PFSK-1 (cell line): ENCODE measurements around the gene ABHD16A.
A peak's percentile ranks its signal among the peaks of the same experiment; 100 is the strongest.

Experiments
- FOXP2 ChIP-seq: optimal IDR thresholded peaks from 2 replicates; pipeline ENCODE3; 2011; ENCODE audit warnings: borderline replicate concordance, control low read depth, inconsistent platforms; ENCODE audit not compliant: insufficient read depth; ENCODE audit errors: extremely low read length, extremely low read depth
- POLR2AphosphoS5 ChIP-seq: IDR thresholded peaks from 2 replicates; pipeline ENCODE4 v1.6.1; 2012; ENCODE audit warnings: low read depth, mild to moderate bottlenecking, control low read depth, low read length, moderate library complexity
- SIN3A ChIP-seq: IDR thresholded peaks from 2 replicates; pipeline ENCODE4 v1.6.1; 2012; ENCODE audit warnings: mild to moderate bottlenecking, low read length, moderate library complexity, borderline replicate concordance; ENCODE audit not compliant: insufficient read depth
- TAF1 ChIP-seq: IDR thresholded peaks from 2 replicates; pipeline ENCODE4 v1.6.1; 2012; ENCODE audit warnings: low read length, control low read depth, borderline replicate concordance; ENCODE audit not compliant: insufficient read depth
- TF ChIP-seq, protein P1 (sequence below), 2 experiments: IDR thresholded peaks; 2 replicates each; pipeline versions ENCODE4 v1.6.1 to v1.8.0; 2011 to 2012; ENCODE audit warnings: low read depth in 2 of 2, low read length in 2 of 2, control low read depth in 1 of 2, inconsistent platforms in 1 of 2, mild to moderate bottlenecking in 1 of 2, moderate library complexity in 1 of 2; ENCODE audit not compliant: insufficient read depth in 1 of 2

Gene ABHD16A

DNA sequence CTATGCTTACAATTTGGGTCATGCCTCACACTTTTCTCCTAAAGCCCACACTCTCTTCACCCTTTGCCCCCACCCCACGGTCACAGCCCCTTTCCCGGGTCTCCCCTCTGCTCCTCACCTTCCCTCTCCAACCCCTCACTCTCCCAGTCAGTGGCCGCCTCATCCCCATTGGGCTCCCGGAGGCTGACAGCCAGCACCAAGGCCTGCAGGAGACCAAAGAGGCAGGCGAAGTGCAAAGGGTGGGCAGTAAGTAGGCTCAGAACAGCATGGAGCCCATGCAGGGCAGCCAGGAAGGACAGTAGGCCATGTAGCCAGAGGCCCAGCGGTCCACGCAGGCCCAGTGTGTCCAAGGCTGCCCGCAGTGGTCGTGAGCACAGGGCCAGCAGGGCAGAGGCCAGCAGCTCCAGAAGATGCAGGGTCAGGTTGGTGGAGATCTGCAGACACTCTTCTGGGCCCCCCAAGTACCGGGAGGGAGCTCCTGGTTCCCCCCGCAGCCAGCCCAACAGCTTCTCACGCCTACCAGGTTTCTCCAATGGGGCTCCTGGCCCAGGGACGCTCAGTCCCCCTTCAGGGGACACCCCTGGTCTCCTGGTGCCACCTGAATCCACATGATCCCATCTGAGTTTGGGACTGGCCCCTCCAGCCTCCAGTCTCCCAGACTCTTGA is 44.0 kb downstream of the ABHD16A start:
- no peak for TF ChIP-seq FOXP2
- TF ChIP-seq, protein P1, sequence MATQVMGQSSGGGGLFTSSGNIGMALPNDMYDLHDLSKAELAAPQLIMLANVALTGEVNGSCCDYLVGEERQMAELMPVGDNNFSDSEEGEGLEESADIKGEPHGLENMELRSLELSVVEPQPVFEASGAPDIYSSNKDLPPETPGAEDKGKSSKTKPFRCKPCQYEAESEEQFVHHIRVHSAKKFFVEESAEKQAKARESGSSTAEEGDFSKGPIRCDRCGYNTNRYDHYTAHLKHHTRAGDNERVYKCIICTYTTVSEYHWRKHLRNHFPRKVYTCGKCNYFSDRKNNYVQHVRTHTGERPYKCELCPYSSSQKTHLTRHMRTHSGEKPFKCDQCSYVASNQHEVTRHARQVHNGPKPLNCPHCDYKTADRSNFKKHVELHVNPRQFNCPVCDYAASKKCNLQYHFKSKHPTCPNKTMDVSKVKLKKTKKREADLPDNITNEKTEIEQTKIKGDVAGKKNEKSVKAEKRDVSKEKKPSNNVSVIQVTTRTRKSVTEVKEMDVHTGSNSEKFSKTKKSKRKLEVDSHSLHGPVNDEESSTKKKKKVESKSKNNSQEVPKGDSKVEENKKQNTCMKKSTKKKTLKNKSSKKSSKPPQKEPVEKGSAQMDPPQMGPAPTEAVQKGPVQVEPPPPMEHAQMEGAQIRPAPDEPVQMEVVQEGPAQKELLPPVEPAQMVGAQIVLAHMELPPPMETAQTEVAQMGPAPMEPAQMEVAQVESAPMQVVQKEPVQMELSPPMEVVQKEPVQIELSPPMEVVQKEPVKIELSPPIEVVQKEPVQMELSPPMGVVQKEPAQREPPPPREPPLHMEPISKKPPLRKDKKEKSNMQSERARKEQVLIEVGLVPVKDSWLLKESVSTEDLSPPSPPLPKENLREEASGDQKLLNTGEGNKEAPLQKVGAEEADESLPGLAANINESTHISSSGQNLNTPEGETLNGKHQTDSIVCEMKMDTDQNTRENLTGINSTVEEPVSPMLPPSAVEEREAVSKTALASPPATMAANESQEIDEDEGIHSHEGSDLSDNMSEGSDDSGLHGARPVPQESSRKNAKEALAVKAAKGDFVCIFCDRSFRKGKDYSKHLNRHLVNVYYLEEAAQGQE (IDR thresholded peaks at IDR 0.05; ENCODE audit: insufficient read depth in 1 of 2, low read depth in 2 of 2, low read length in 2 of 2): no peak
- no peak for TF ChIP-seq TAF1
- TF ChIP-seq SIN3A: no peak
- TF ChIP-seq POLR2AphosphoS5: no peak; the same call in 1 of the 2 replicates

DNA sequence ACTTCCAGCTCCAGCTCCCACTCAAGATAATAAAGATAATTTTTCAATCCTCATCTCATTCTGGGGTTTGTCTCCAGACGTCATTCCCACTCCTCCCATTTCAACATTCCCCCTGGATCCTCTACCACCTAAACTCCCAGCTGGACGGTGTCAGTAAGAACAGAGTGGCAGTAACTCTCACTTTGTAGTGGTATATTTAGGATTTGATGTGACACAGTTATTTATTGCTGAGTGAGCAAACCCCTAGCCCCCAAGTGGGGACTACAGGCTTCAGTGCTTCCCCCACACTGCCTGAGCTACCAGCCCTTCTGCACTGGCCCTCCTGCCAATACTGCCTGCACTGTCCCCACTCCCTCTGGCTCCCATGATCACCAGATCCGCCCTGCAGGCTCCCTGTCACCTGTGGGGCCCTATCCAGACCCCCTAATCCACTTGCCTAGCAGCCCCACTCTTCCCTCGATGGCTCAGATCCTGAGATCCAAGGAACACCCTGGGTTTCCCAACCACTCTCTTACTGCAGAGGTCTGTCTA is 44.9 kb downstream of the ABHD16A start:
- TF ChIP-seq FOXP2: no peak
- TF ChIP-seq POLR2AphosphoS5: no peak
- TF ChIP-seq, protein P1 (IDR thresholded peaks at IDR 0.05; ENCODE audit: insufficient read depth in 1 of 2, low read depth in 2 of 2, low read length in 2 of 2): no peak
- TF ChIP-seq TAF1: no peak
- TF ChIP-seq SIN3A: no peak

DNA sequence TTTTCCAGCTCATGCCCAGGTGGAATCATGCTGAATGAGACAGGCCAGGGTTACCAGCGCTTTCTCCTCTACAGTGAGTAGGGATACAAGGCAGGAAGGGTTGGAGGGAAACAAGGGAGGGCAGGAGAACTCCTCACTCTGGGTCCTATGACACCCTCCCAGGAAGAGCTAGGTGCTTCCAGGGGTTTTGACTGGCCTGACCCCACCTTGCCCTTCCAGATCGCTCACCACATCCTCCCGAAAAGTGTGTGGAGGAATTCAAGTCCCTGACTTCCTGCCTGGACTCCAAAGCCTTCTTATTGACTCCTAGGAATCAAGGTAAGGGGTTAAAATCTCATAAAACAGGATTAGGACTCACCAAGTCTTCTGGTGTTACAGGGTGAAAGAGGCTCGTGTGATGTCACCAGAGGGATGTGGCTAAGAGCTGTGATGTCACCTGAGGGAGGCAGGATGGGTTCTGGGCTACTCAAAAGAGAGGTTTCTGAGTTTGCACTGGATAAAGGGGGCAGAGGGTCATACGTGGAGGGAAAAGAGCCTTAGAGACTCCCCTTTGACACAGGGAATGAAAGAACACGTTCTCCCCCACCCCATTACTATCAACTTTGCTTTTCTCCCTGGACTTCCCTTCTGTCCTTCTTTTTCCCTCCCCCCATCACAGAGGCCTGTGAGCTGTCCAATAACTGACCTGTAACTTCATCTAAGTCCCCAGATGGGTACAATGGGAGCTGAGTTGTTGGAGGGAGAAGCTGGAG is 45.5 kb downstream of the ABHD16A start:
- TF ChIP-seq, protein P1 (IDR thresholded peaks at IDR 0.05; ENCODE audit: insufficient read depth in 1 of 2, low read depth in 2 of 2, low read length in 2 of 2): peak in 1 of 2 experiments; percentile 46; a peak in 1 of 4 replicates
- no peak for TF ChIP-seq TAF1

DNA sequence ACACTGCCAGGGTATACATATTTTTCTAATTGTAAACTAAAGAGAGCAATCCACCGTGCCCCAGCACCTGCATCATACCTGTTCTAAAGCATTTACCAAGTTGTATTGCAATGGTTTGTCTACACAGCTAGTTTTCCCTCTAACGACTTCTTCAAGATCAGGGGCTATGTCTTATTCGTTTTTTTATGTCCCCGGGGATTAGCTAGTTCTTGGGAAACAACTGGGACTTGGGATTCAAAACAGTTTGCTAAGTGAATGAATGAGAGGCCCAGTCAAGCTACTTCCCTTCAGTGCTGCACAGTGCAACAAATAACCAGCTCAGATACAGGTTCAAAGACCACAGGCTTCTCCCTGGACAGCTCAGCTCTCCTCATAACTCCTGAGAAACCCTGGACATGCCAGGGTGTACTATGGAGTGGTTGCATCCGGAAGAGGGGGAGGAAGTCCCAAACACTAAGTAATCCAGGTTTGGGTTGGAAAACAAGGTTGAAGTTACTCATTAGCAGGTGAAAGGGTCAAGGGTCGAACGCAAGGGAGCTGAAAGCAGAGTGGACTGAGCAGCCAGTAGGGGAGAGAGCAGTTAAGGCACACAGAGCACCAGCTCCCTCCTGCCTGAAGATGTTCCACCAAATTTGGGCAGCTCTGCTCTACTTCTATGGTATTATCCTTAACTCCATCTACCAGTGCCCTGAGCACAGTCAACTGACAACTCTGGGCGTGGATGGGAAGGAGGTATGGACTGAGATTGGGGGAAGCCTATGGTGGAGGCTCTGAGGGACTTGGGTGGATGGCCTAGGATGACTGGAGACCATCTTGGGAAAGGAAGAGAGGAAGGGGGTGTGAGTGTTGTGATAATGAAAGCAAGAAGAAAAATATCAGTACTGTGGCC is 47.5 kb downstream of the ABHD16A start, which contains the start of gene APOM:
TSS of gene APOM (plus strand) at position 546 of the 889 bp plus-strand sequence. CDS start at position 619, 73 bp downstream.
- TF ChIP-seq SIN3A (no peak), POLR2AphosphoS5 (no peak), FOXP2 (no peak), TAF1 (no peak)
- TF ChIP-seq, protein P1 (IDR thresholded peaks at IDR 0.05; ENCODE audit: insufficient read depth in 1 of 2, low read depth in 2 of 2, low read length in 2 of 2): no peak
